Esophagus muscularis mucosa (tissue), 4 donors: ENCODE measurements around the gene ACCS. TPM values are rescaled to one million over a fixed set of nuclear protein-coding genes. Genes with fewer than 3 reads are reported as not detected.

Source experiments
- DNase-seq: peaks from one replicate; pipeline ENCODE4 v3.0.0-alpha.2; 2017; ENCODE audit errors: extremely low spot score
- H3K27ac ChIP-seq, 4 donors: fragments of 200-600 bp; sonication (generic); replicated peaks in 1 of 4; 1 replicate in 3 of 4; 2 replicates in 1 of 4; pipeline ENCODE4 v1.5.1; 2016 to 2019; ENCODE audit warnings: mild to moderate bottlenecking in 1 of 4
- H3K27me3 ChIP-seq, 4 donors: fragments of 200-600 bp; sonication (generic); one replicate each; pipeline versions ENCODE4 v1.5.1 to v1.6.0; 2016 to 2019
- H3K36me3 ChIP-seq, 4 donors: fragments of 200-600 bp; sonication (generic); one replicate each; pipeline ENCODE4 v1.5.1; 2016 to 2019
- H3K4me1 ChIP-seq, 4 donors: fragments of 200-600 bp; sonication (generic); one replicate each; pipeline ENCODE4 v1.5.1; 2016 to 2019
- H3K4me3 ChIP-seq, 4 donors: fragments of 200-600 bp; sonication (generic); 1 replicate in 2 of 4; 2 replicates in 2 of 4; pipeline ENCODE4 v1.5.1; 2016 to 2019; ENCODE audit warnings: mild to moderate bottlenecking in 4 of 4, moderate library complexity in 1 of 4
- H3K9me3 ChIP-seq, 4 donors: fragments of 200-600 bp; sonication (generic); 1 replicate in 3 of 4; 2 replicates in 1 of 4; pipeline ENCODE4 v1.5.1; 2016 to 2019
- CTCF ChIP-seq, 3 experiments: fragments of 200-600 bp in 2 of 3; fragments of 450-650 bp in 1 of 3; sonication (generic) in 2 of 3; IDR thresholded peaks; one replicate each; pipeline ENCODE4 v1.5.1; 2017 to 2019; ENCODE audit warnings: antibody characterized with exemption in 3 of 3, mild to moderate bottlenecking in 2 of 3, moderate library complexity in 1 of 3
- EP300 ChIP-seq: sonication (generic); formaldehyde crosslinking; IDR thresholded peaks from one replicate; pipeline ENCODE4 v1.6.1; 2017; ENCODE audit warnings: antibody characterized with exemption
- POLR2A ChIP-seq: fragments of 450-650 bp; IDR thresholded peaks from one replicate; pipeline ENCODE4 v1.6.1; 2017; ENCODE audit warnings: antibody characterized with exemption, moderate library complexity, mild to moderate bottlenecking, low read depth
- POLR2AphosphoS5 ChIP-seq, 2 donors: sonication (generic); formaldehyde crosslinking; IDR thresholded peaks; one replicate each; pipeline ENCODE4 v1.6.1; 2017; ENCODE audit warnings: antibody characterized with exemption in 2 of 2
- WGBS: methylation state at CpG from one replicate; pipeline ENCODE4 v1.1.5; 2018; 5-methylcytosine and 5-hydroxymethylcytosine counted together
- intact Hi-C: fragments of 100-400 bp; cut with DNase I; formaldehyde crosslinking; loops from one replicate; pipeline ENCODE4 v1.15.1; 2023
- total RNA-seq, 4 donors: library from RNA; depleted of rRNA; stranded (reverse); fragments of >200 nt; gene quantifications; one replicate each; pipeline versions ENCODE4 v1.1.0 to v1.2.1, GENCODE V29; 2016

Gene ACCS
- total RNA-seq, 4 donors from 2014 or later = 8.0 to 19.1 (median 13.5) TPM

DNA sequence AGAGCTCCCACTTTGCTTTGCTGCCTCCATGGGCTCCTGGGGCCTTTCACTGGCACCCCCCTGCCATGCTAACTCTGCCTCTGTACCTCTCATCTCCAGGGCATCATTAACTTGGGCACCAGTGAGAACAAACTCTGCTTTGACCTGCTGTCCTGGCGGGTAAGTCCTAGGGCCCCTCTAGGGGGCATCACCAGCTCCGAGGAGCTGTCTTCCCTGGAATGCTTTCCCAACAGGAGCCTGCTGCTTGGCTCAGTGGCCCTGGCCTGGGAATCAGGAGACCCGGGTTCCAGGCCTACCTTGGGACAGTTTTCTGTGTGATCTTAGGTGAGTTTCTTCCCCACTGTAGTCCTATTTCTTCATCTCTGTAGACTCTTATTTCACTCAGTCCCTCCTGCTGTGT, 5.1 kb downstream of the ACCS start:
- no peak overlapping the region for H3K4me3 ChIP-seq
- DNase-seq = no peak
- no peaks in the 10 kb centered on the region for H3K9me3 ChIP-seq
- TF ChIP-seq CTCF (IDR thresholded peaks at IDR 0.05) (no peak), POLR2A (no peak), POLR2AphosphoS5 (IDR thresholded peaks at IDR 0.05) (no peak), EP300 (no peak)
- intact Hi-C loops = no loop called here
- WGBS = 93% methylated on average over 3 of the region's 3 CpGs
- H3K36me3 ChIP-seq = peaks cover 0 to 61% (median 36%) of the 10 kb centered on the region in 4 donors
- peaks cover 5 to 27% (median 17%) of the 10 kb centered on the region in 4 donors for H3K4me1 ChIP-seq
- no peak overlapping the region for H3K27ac ChIP-seq
- H3K27me3 ChIP-seq = no peaks in the 10 kb centered on the region

DNA sequence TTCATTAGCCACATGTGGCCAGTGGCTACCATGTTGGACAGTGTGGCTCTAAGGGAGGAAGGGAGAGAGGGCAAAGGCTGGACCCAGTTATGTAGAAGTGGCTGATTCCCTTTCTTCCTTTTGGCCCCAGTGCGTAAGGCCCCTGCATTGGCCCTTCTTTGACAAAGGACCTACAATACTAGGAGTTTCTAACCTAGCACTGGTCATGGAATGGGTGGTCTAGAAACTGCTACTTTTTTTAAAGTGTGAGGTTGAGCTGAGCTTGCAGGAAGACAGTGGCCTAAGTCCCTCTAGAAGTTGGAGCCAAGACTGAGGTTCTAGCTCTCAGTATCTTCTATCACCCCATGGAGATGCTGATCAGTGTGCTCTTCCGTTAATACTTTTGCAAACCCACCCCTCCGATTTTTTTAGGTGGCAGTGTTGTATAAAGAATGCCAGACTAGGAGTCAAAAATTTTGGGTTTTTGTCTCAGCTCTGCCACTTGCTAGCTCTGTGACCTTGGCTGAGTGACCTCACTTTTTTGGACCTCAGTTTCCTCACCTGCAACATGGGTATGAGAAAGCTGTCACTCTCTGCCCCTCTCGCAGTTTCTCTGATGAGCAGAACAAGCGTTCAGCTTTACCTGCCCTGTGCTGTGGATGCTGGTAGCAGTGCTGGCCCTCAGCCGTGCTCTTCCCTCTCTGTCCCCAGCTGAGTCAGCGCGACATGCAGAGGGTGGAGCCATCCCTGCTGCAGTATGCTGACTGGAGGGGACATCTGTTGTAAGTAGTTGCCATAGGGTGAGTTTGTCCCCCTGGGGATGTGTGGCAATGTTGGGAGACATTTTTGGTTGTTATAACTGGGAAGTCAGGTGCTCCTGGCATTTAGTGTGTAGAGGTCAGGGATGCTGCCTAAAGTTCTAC, 6.9 kb downstream of the ACCS start:
- peaks cover 0 to 76% (median 42%) of the 10 kb centered on the region in 4 donors for H3K36me3 ChIP-seq
- H3K4me1 ChIP-seq = peaks cover 0 to 11% (median 4%) of the 10 kb centered on the region in 4 donors
- H3K27ac ChIP-seq = no peak overlapping the region
- TF ChIP-seq EP300 = no peak
- TF ChIP-seq CTCF (IDR thresholded peaks at IDR 0.05) = no peak
- 94% methylated on average over 6 of the region's 8 CpGs for WGBS
- no peaks in the 10 kb centered on the region for H3K27me3 ChIP-seq
- no peak overlapping the region for H3K4me3 ChIP-seq
- intact Hi-C loops = no loop called here
- no peak for DNase-seq
- no peaks in the 10 kb centered on the region for H3K9me3 ChIP-seq

GRCh38 chr11:44078794-44079193, 12.7 kb downstream of the ACCS start:
- no peak for DNase-seq
- no peak for TF ChIP-seq EP300
- TF ChIP-seq CTCF (IDR thresholded peaks at IDR 0.05) = no peak
- no peak for TF ChIP-seq POLR2AphosphoS5 (IDR thresholded peaks at IDR 0.05)
- TF ChIP-seq POLR2A = no peak
- Histone ChIP-seq H3K4me3 (no peak overlapping the region), H3K9me3 (no peaks in the 10 kb centered on the region), H3K36me3 (peaks cover 0 to 93% (median 54%) of the 10 kb centered on the region in 4 donors), H3K27ac (no peak overlapping the region), H3K27me3 (no peaks in the 10 kb centered on the region), H3K4me1 (no peaks in the 10 kb centered on the region)
- intact Hi-C loops = no loop called here
- WGBS = 100% methylated on average over 5 of the region's 5 CpGs

DNA sequence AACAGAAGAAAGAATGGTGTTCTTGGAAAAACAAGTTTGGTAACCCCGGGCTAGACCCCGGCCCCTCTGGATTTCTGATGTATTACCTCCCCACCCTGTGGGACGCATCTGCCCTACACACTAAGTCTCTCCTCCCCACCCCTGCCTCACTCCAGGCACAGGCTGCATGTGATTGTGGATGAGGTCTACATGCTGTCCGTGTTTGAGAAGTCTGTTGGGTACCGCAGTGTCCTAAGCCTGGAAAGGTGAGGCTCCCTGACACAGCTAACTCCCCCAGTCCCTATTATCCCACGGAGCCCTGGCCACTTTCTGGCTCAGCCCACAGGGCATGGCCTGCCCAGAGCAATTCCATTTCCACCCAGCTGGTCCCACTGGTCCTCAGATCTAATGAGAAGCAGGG, 13.3 kb downstream of the ACCS start:
- intact Hi-C loops = no loop called here
- Histone ChIP-seq H3K9me3 (no peaks in the 10 kb centered on the region), H3K36me3 (peaks cover 0 to 91% (median 53%) of the 10 kb centered on the region in 4 donors)

More for the DNA sequence above, 13.3 kb downstream of the ACCS start:
- Histone ChIP-seq H3K27ac (no peak overlapping the region), H3K4me1 (no peaks in the 10 kb centered on the region), H3K27me3 (no peaks in the 10 kb centered on the region), H3K4me3 (no peak overlapping the region)
- DNase-seq = no peak
- TF ChIP-seq EP300 (no peak), POLR2A (no peak), POLR2AphosphoS5 (IDR thresholded peaks at IDR 0.05) (no peak), CTCF (IDR thresholded peaks at IDR 0.05) (no peak)
- 81% methylated on average over 4 of the region's 6 CpGs for WGBS
